Upper lobe of left lung (tissue), 6 donors: Measurements from ENCODE around the gene H6PD. TPM values are rescaled to one million over a fixed set of nuclear protein-coding genes. Genes with fewer than 3 reads are reported as not detected.

ENCODE experiments used
- ATAC-seq, 2 donors: fragments of 200-7000 bp; cut with Tn5 transposase; one replicate each; pipeline ENCODE4 v1.9.1; 2022; ENCODE audit warnings: mild to moderate bottlenecking in 2 of 2, moderate library complexity in 2 of 2; ENCODE audit not compliant: low FRiP score in 2 of 2
- DNase-seq, 2 donors: peaks; one replicate each; pipeline ENCODE4 v3.0.0-alpha.2; 2019 to 2020
- H3K27ac ChIP-seq, 4 donors: fragments of 200-600 bp; sonication (generic); one replicate each; pipeline ENCODE4 v1.5.1; 2016 to 2019
- H3K27me3 ChIP-seq, 4 donors: fragments of 200-600 bp; sonication (generic); one replicate each; pipeline ENCODE4 v1.5.1; 2017 to 2019
- H3K36me3 ChIP-seq, 4 donors: fragments of 200-600 bp; sonication (generic); one replicate each; pipeline ENCODE4 v1.5.1; 2016 to 2019
- H3K4me1 ChIP-seq, 4 donors: fragments of 200-600 bp; sonication (generic); one replicate each; pipeline ENCODE4 v1.5.1; 2018 to 2019
- H3K4me3 ChIP-seq, 4 donors: fragments of 200-600 bp; sonication (generic); one replicate each; pipeline ENCODE4 v1.5.1; 2017 to 2019; ENCODE audit warnings: mild to moderate bottlenecking in 2 of 4, moderate library complexity in 1 of 4
- H3K9me3 ChIP-seq, 4 donors: fragments of 200-600 bp; sonication (generic); one replicate each; pipeline ENCODE4 v1.5.1; 2018 to 2019
- CTCF ChIP-seq, 6 experiments: fragments of 450-650 bp in 4 of 6; fragments of 200-600 bp in 2 of 6; sonication (generic) in 2 of 6; IDR thresholded peaks; one replicate each; pipeline ENCODE4 v1.5.1; 2016 to 2019; ENCODE audit warnings: antibody characterized with exemption in 6 of 6
- EP300 ChIP-seq, 4 donors: sonication (generic); formaldehyde crosslinking; IDR thresholded peaks; one replicate each; pipeline ENCODE4 v1.5.1; 2017; ENCODE audit warnings: antibody characterized with exemption in 4 of 4, control low read depth in 2 of 4
- POLR2A ChIP-seq, 4 donors: fragments of 450-650 bp; IDR thresholded peaks; one replicate each; pipeline ENCODE4 v1.5.1; 2016 to 2017; ENCODE audit warnings: antibody characterized with exemption in 4 of 4, mild to moderate bottlenecking in 2 of 4
- POLR2AphosphoS5 ChIP-seq, 2 donors: sonication (generic); formaldehyde crosslinking; IDR thresholded peaks; one replicate each; pipeline ENCODE4 v1.5.1; 2017; ENCODE audit warnings: antibody characterized with exemption in 2 of 2
- WGBS, 2 donors: methylation state at CpG; one replicate each; pipeline ENCODE4 v1.1.5; 2017 to 2018; 5-methylcytosine and 5-hydroxymethylcytosine counted together
- total RNA-seq, 6 donors: library from RNA; depleted of rRNA in 4 of 6; stranded (reverse); fragments of >200 nt in 4 of 6; gene quantifications; one replicate each; pipeline versions ENCODE4 v1.1.0 to v1.2.1, GENCODE V29; 2016 to 2021
- donor health status: DM: no; HTN: no; CAD: no; lungs with moderate emphysema.
- donor health status: DM: no; HTN: yes; CAD: no; lungs with severe emphysema.

The H6PD gene
- total RNA-seq, 6 donors from 2014 or later = 36.7 to 57.0 (median 44.5) TPM

DNA sequence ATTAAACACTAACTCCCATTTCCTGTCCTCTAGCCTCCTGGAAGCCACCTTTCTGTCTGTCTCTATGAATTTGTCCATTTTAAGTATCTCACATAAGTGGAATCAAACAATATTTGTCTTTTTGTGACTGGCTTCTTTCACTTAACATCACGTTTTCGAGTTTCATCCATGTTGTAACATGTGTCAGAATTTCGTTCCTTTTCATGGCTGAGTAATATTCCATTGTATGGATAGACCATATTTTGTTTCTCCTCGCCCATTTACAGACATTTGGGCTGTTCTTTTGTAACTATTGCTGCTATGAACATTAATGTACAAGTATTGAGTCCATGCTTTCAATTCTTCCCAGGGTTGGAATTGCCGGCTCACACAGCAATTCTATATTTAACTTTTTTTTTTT is 15.7 kb upstream of the H6PD start:
- no peak for DNase-seq
- Histone ChIP-seq H3K27ac (no peak overlapping the region), H3K27me3 (no peaks in the 10 kb centered on the region), H3K4me1 (no peaks in the 10 kb centered on the region), H3K9me3 (no peaks in the 10 kb centered on the region), H3K36me3 (no peaks in the 10 kb centered on the region), H3K4me3 (no peak overlapping the region)
- 63 to 70% methylated on average over 5 of the region's 5 CpGs for WGBS, 2 donors
- TF ChIP-seq CTCF (IDR thresholded peaks at IDR 0.05) = no peak
- no peak for TF ChIP-seq POLR2AphosphoS5 (IDR thresholded peaks at IDR 0.05)
- no peak for TF ChIP-seq EP300 (IDR thresholded peaks at IDR 0.05)
- TF ChIP-seq POLR2A (IDR thresholded peaks at IDR 0.05) = no peak
- ATAC-seq = no peak

DNA sequence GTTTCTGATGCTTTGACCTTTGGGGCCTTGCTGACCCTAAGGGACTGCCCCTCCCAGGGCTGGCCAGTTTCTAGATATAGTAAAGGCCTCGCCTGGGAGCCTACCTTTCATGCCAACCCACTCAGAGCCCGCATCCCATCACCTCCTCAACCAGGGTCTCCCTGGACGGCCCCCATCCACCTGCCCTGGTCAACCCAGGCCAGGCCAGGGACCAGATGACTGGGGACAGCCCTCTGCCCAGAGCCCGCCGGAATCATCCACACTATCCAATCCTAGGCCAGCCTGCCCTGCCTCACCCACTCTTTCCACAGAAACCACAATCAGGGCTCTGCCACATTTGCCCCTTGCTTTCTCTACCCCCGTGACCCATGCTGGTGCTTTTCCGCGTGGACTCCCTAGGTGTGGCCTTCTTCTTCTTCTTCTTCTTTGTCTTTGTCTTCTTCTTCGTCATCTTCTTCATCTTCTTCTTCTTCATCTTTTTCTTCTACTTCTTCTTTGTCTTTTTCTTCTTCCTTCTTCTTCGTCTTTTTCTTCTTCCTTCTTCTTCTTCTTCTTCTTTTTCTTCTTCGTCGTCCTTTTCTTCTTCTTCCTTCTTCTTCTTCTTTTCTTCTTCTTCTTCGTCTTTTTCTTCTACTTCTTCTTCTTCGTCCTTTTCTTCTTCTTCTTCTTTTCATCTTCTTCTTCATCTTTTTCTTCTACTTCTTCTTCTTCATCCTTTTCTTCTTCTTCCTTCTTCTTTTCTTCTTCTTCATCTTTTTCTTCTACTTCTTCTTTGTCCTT is 11.5 kb upstream of the H6PD start:
- ATAC-seq = no peak
- WGBS, 2 donors = 89 to 92% methylated on average over 14 of the region's 14 CpGs
- no peak overlapping the region for H3K27ac ChIP-seq

GRCh38 chr1:9224664-9225410 is 9.7 kb upstream of the H6PD start:
- no peak for ATAC-seq
- Histone ChIP-seq H3K4me3 (no peak overlapping the region), H3K4me1 (no peaks in the 10 kb centered on the region), H3K27me3 (no peaks in the 10 kb centered on the region), H3K27ac (no peak overlapping the region), H3K36me3 (no peaks in the 10 kb centered on the region), H3K9me3 (no peaks in the 10 kb centered on the region)
- 89 to 90% methylated on average over 9 to 10 of the region's 10 CpGs for WGBS, 2 donors
- no peak for TF ChIP-seq POLR2AphosphoS5 (IDR thresholded peaks at IDR 0.05)
- no peak for DNase-seq

More for the DNA sequence above, 11.5 kb upstream of the H6PD start:
- no peaks in the 10 kb centered on the region for H3K36me3 ChIP-seq
- H3K9me3 ChIP-seq = no peaks in the 10 kb centered on the region
- H3K4me1 ChIP-seq = no peaks in the 10 kb centered on the region
- no peak for TF ChIP-seq POLR2AphosphoS5 (IDR thresholded peaks at IDR 0.05)
- no peak for TF ChIP-seq POLR2A (IDR thresholded peaks at IDR 0.05)
- no peak for TF ChIP-seq CTCF (IDR thresholded peaks at IDR 0.05)
- TF ChIP-seq EP300 (IDR thresholded peaks at IDR 0.05) = no peak
- H3K4me3 ChIP-seq = no peak overlapping the region
- H3K27me3 ChIP-seq = no peaks in the 10 kb centered on the region
- no peak for DNase-seq

DNA sequence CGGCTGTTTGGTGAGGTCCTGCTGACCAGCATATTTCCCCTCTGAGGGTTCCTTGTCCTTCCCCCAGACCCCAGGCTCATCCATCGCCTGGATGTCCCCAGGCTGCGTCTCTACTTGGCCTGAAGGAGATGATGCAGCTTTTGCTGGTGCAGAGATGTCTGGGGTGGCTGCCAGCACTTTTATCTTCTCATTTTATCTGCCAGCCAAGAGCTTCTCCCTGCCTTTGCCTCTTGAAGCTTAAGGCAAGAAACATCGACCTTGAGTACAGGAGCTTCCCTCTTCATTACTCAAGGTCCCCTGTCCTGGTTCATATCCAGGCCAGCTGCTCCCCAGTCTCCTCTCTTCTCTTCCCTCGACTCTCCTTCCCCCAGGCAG is 9.2 kb upstream of the H6PD start:
- Histone ChIP-seq H3K9me3 (no peaks in the 10 kb centered on the region), H3K36me3 (no peaks in the 10 kb centered on the region), H3K27me3 (no peaks in the 10 kb centered on the region), H3K27ac (no peak overlapping the region), H3K4me3 (no peak overlapping the region), H3K4me1 (no peaks in the 10 kb centered on the region)
- ATAC-seq = no peak
- no peak for TF ChIP-seq POLR2A (IDR thresholded peaks at IDR 0.05)
- no peak for TF ChIP-seq EP300 (IDR thresholded peaks at IDR 0.05)
- no peak for TF ChIP-seq POLR2AphosphoS5 (IDR thresholded peaks at IDR 0.05)
- no peak for TF ChIP-seq CTCF (IDR thresholded peaks at IDR 0.05)
- 75 to 85% methylated on average over 4 to 5 of the region's 5 CpGs for WGBS, 2 donors
- DNase-seq = no peak

- TF ChIP-seq CTCF (IDR thresholded peaks at IDR 0.05) (no peak), POLR2A (IDR thresholded peaks at IDR 0.05) (no peak), EP300 (IDR thresholded peaks at IDR 0.05) (no peak), POLR2AphosphoS5 (IDR thresholded peaks at IDR 0.05) (no peak)
- Histone ChIP-seq H3K27ac (no peak overlapping the region), H3K4me1 (peaks cover 0 to 7% (median 7%) of the 10 kb centered on the region in 4 donors), H3K36me3 (no peaks in the 10 kb centered on the region), H3K27me3 (no peaks in the 10 kb centered on the region), H3K9me3 (no peaks in the 10 kb centered on the region), H3K4me3 (no peak overlapping the region)
- WGBS, 2 donors = 69 to 70% methylated on average over 4 of the region's 4 CpGs
- DNase-seq (no peak), ATAC-seq (no peak)
These were observed 6.0 kb upstream of the H6PD start for GRCh38 chr1:9228609-9229008.
